ENCODE results near the gene MEDAG. TPM values are rescaled to one million over a fixed set of nuclear protein-coding genes. Genes with fewer than 3 reads are reported as not detected.

The MEDAG gene
- polyA plus RNA-seq, 1 donor (not counting 4 experiments of a cell fraction or from before 2014, with no cell fraction given) = 0.03 TPM

- dilution Hi-C loops (cut with MboI; ENCODE audit: extremely low pct_ligation_motif_present, low sequenced_read_pairs) = no loop called here
- Histone ChIP-seq H3K27ac (ENCODE audit: control insufficient read depth, insufficient read depth, low read length) (no peak overlapping the region), H3K9ac (ENCODE audit: control insufficient read depth, extremely low read depth, insufficient read depth, low read length) (no peak overlapping the region), H3K4me3 (ENCODE audit: control insufficient read depth in 2 of 3, extremely low read depth in 1 of 3, insufficient read depth in 2 of 3, low read depth in 1 of 3, low read length in 3 of 3) (no peak overlapping the region), H3K4me1 (ENCODE audit: control insufficient read depth, extremely low read depth, insufficient read depth, low read length) (no peaks in the 10 kb centered on the region), H3K79me2 (ENCODE audit: control insufficient read depth, insufficient read depth, low read length) (no peaks in the 10 kb centered on the region), H3K9me1 (ENCODE audit: control insufficient read depth, extremely low read depth, insufficient read depth, low read length) (no peaks in the 10 kb centered on the region), H3K4me2 (ENCODE audit: control insufficient read depth, extremely low read depth, insufficient read depth, low read depth, low read length) (no peak overlapping the region), H3K9me3 (ENCODE audit: control insufficient read depth, low read depth, low read length) (no peaks in the 10 kb centered on the region), H4K20me1 (ENCODE audit: control insufficient read depth, extremely low read depth, insufficient read depth, low read length) (no peaks in the 10 kb centered on the region), H2AFZ (ENCODE audit: control insufficient read depth, low read length) (no peak overlapping the region), H3K27me3 (ENCODE audit: control insufficient read depth, extremely low read depth, insufficient read depth, low read length) (no peaks in the 10 kb centered on the region), H3K36me3 (ENCODE audit: control insufficient read depth in 2 of 2, extremely low read depth in 1 of 2, insufficient read depth in 2 of 2, low read length in 2 of 2) (no peaks in the 10 kb centered on the region)
- TF ChIP-seq EZH2 (IDR thresholded peaks at IDR 0.05; ENCODE audit: low read length) = no peak
- no peak for TF ChIP-seq CTCF (optimal IDR thresholded peaks at IDR 0.05 in 1 of 3, IDR thresholded peaks at IDR 0.05 in 1 of 3, conservative IDR thresholded peaks at IDR 0.05 in 1 of 3; ENCODE audit: extremely low read depth in 1 of 3, insufficient read depth in 2 of 3, low read length in 3 of 3)
- DNase-seq (ENCODE audit: low read depth, low spot score) (no peak), FAIRE-seq (no peak)
Measured at GRCh38 chr13:30874561-30874960, 31.5 kb upstream of the MEDAG start.

GRCh38 chr13:30877335-30877734 is 28.7 kb upstream of the MEDAG start:
- Histone ChIP-seq H3K27ac (ENCODE audit: control insufficient read depth, insufficient read depth, low read length) (no peak overlapping the region), H3K4me3 (ENCODE audit: control insufficient read depth in 2 of 3, extremely low read depth in 1 of 3, insufficient read depth in 2 of 3, low read depth in 1 of 3, low read length in 3 of 3) (no peak overlapping the region), H3K4me2 (ENCODE audit: control insufficient read depth, extremely low read depth, insufficient read depth, low read depth, low read length) (no peak overlapping the region), H3K79me2 (ENCODE audit: control insufficient read depth, insufficient read depth, low read length) (no peaks in the 10 kb centered on the region), H3K9me3 (ENCODE audit: control insufficient read depth, low read depth, low read length) (no peaks in the 10 kb centered on the region), H4K20me1 (ENCODE audit: control insufficient read depth, extremely low read depth, insufficient read depth, low read length) (no peaks in the 10 kb centered on the region), H3K9ac (ENCODE audit: control insufficient read depth, extremely low read depth, insufficient read depth, low read length) (no peak overlapping the region), H3K36me3 (ENCODE audit: control insufficient read depth in 2 of 2, extremely low read depth in 1 of 2, insufficient read depth in 2 of 2, low read length in 2 of 2) (no peaks in the 10 kb centered on the region), H3K27me3 (ENCODE audit: control insufficient read depth, extremely low read depth, insufficient read depth, low read length) (peaks cover 8% of the 10 kb centered on the region), H2AFZ (ENCODE audit: control insufficient read depth, low read length) (no peak overlapping the region), H3K4me1 (ENCODE audit: control insufficient read depth, extremely low read depth, insufficient read depth, low read length) (no peaks in the 10 kb centered on the region), H3K9me1 (ENCODE audit: control insufficient read depth, extremely low read depth, insufficient read depth, low read length) (no peaks in the 10 kb centered on the region)
- dilution Hi-C loops (cut with MboI; ENCODE audit: extremely low pct_ligation_motif_present, low sequenced_read_pairs) = no loop called here
- no peak for DNase-seq (ENCODE audit: low read depth, low spot score)
- TF ChIP-seq CTCF (optimal IDR thresholded peaks at IDR 0.05 in 1 of 3, IDR thresholded peaks at IDR 0.05 in 1 of 3, conservative IDR thresholded peaks at IDR 0.05 in 1 of 3; ENCODE audit: extremely low read depth in 1 of 3, insufficient read depth in 2 of 3, low read length in 3 of 3) (no peak), EZH2 (IDR thresholded peaks at IDR 0.05; ENCODE audit: low read length) (no peak)
- FAIRE-seq = no peak
